IPS-NIHi7 (cell line): ENCODE data around the gene RASL10A.

Source experiments
- DNase-seq: peaks from one replicate; pipeline ENCODE4 v3.0.0; 2012; ENCODE audit warnings: mixed read lengths; ENCODE audit errors: extremely low spot score

RASL10A gene

DNA sequence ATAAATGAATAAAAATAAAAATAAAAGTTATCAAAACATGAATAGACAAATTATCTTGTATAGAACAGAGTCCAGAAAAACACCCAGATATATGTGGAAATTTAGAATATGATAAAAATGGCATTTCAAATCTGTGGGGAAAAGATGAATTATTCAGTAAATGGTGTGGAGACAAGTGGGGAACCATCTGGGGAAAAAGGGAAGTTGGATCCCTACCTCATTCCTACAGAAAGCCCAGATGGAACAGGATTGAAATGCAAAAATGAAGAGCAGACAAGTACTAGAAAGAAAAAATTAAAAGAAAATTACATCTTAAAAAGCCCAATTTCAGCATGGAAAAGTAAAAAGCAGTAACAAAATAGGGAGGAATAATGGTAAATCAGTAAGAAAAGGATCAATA, 8.1 kb upstream of the RASL10A start:
- no peak for DNase-seq

GRCh38 chr22:29320546-29320945, 5.0 kb upstream of the RASL10A start:
- no peak for DNase-seq

DNA sequence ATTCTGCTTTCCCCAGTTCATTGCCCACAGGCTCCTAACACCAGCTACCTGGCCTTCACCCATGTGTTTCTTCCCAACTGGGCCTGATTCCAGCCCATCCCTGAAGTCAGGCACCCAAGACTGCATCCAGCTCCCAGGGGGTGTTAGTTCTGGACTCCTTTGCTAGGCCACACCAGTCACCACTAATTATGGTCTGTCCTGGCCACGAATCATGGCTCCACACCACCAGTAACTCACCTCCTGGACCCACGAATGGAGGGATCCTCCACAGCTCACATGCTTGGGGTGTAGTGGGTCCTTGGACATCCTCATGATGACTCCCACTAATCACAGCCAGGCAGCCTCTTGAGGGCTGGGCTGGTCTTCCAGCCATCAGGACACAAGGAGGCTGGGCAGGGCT, 3.6 kb upstream of the RASL10A start:
- DNase-seq, result no peak

GRCh38 chr22:29317827-29318454, 2.4 kb upstream of the RASL10A start:
- DNase-seq, result no peak

GRCh38 chr22:29316141-29316828, 788 bp upstream of the RASL10A start:
- no peak for DNase-seq

DNA sequence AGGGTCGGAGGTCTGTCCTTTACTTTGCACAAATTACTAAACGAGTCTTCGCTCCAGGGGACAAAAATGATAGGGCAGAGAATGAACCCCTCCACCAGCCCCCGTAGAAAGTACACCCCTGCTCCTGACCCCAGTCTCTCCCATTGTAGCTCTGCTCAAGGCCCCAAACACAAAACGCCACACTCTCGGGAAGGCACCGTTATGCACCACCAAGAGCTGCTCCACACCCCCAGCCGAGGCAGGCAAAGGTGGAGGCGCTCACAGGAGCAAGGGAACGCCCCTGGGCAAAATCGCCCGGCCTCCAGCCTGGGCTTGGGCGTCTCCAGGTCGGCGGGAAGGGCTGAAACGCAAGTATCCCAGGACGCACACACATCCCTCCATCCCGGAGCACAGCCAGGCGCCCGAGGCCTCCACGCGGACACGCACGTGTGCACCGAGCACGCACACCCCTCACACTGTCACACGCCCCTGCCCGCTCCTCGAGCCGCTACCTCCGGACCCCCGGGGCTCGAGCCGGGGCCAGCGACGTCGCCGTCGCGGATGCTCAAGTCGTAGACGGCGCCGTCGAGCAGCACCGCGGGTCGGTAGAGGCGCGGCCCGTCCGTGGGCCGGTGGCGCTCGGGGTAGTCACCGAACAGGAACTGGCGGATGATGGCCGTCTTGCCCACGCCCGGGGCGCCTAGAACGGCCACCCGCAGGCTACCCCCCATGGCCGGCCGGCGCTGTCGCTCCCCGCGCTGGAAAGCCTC, 786 bp downstream of the RASL10A start:
- no peak for DNase-seq

- no peak for DNase-seq
These were observed 1.7 kb downstream of the RASL10A start for GRCh38 chr22:29313576-29314466.

- peak; percentile 91 for DNase-seq
These were observed 2.3 kb downstream of the RASL10A start for GRCh38 chr22:29313126-29313575.

DNA sequence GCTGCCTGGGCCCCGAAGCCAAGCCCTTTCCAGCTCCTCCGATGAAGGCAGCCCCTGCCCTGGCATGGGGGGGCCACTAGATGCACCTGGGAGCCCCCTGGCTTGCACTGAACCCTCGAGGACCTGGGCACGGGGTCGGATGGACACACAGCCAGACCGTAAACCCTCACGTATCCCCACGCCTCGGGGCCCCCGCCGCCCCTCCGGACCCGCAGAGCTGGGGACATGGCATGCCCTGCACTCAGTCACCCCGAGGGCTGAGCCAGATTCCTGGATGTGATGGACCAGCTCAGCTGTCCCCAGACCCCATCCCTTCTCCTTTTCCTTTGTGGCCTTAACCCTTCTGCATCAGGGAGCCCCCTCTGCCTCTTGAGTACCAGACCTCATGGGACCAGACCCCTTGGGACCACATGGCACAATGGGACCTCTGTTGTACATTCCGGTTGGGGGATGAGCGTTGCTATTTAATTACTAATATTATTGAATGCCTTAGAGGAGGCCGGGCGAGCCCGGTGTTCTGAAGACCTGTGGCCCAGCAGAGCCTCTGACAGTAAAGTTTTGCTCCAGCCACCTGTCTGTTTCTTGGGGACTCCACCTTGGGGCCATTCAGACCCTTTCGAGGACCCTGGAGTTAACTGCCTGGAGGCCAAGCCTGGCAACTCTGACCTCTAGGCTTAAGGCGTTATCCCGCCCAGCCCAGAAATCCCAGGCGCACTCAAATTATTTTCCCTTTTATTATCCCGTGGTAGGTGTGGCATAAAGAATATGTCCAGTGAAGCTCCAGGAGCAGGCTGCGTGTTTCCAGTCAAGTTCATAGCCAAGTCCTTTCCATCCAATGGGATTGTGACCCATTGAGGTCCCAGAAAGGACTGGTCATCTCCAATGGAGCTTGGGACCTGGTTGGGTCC, 3.0 kb downstream of the RASL10A start:
- no peak for DNase-seq

GRCh38 chr22:29311464-29312217, 3.9 kb downstream of the RASL10A start:
- no peak for DNase-seq

GRCh38 chr22:29310863-29311339, 4.6 kb downstream of the RASL10A start:
- DNase-seq, result peak; percentile 85

GRCh38 chr22:29310065-29310862, 5.2 kb downstream of the RASL10A start:
- no peak for DNase-seq

GRCh38 chr22:29309332-29310064, 6.0 kb downstream of the RASL10A start:
- no peak for DNase-seq

- no peak for DNase-seq
These were observed 6.7 kb downstream of the RASL10A start for GRCh38 chr22:29308791-29309262.

DNA sequence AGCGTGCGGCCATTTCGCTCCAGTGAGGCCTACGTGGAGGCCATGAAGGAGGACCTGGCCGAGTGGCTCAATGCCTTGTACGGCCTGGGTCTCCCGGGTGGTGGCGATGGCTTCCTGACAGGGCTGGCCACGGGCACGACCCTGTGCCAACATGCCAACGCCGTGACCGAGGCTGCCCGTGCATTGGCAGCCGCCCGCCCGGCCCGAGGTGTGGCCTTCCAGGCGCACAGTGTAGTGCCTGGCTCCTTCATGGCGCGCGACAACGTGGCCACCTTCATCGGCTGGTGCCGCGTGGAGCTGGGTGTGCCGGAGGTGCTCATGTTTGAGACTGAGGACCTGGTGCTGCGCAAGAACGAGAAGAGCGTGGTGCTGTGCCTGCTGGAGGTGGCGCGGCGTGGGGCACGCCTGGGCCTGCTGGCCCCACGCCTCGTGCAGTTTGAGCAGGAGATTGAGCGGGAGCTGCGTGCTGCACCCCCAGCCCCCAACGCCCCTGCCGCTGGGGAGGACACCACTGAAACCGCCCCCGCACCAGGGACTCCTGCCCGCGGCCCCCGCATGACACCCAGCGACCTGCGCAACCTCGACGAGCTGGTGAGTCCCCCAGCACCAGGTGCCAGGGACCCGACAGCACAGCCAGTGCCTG, 7.2 kb downstream of the RASL10A start:
- no peak for DNase-seq

- no peak for DNase-seq
These were observed 7.8 kb downstream of the RASL10A start for GRCh38 chr22:29307596-29308147.

DNA sequence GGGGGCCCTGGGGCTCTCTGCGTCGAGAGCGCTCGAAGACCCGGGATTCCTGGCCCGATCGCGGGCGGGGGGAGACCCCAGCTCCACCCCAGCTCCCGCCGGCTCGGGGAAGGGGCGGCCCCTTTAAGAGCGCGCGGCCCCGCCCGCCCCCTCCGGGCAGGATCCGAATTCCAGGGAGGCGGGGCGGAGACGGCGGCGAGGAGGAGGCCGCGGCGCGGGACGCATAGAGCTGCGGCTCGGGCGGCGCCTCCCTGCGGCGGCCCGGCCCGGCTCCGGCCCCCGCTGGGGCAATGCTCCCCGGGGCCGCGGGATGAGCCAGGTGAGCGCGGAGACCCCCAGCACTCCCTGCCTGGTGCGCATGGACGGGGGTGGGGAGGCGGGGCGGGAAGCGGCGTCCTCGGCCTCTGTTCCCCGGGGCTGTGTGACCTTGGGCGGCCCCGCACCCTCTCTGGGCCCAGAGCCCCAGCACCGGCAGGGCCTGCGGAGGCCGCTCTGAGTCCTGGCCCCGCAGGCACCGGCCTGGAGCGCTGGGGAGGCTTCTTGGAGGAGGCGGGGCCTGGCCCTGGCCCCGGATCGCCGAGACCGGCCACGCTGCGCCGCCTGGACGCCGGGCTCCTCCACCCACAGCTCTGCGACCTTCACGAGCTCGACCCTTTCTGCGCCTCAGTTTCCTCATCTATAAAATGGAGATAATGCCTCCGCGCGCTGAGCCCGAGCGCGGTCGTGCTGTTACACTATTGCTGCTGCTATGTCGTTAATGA, 8.5 kb downstream of the RASL10A start:
- DNase-seq, result peak; percentile 87
